Kidney tubule cell (primary cell): Measurements from ENCODE around the gene SCG5.

Experiments
- DNase-seq: peaks from one replicate; pipeline ENCODE4 v3.0.0-alpha.2; 2018; ENCODE audit warnings: low spot score

The SCG5 gene

DNA sequence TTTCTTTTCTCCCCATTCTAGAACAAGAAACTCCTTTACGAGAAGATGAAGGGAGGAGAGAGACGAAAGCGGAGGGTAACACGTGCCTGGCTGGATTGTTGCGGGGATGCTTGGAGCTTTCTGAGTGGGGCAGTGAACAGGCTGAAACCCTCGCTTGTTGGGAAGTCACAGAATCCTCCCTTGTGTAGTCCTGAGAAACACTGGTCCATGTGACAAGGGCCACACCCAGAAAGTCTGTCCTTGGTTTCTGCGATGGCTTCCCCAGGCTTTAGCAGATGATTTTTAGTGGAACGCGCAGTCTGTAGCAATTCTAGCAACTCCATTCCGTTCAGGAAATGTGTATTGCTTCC is 50.2 kb downstream of the SCG5 start:
- no peak for DNase-seq

GRCh38 chr15:32692286-32692685 is 50.8 kb downstream of the SCG5 start:
- no peak for DNase-seq

- peak; percentile 82 for DNase-seq
Observed at GRCh38 chr15:32694222-32694983, 52.9 kb downstream of the SCG5 start.

- peak; percentile 58 for DNase-seq
Observed at GRCh38 chr15:32698773-32699390, 57.4 kb downstream of the SCG5 start.

GRCh38 chr15:32700501-32701150 is 59.1 kb downstream of the SCG5 start:
- DNase-seq: no peak

- no peak for DNase-seq
Observed at GRCh38 chr15:32701863-32702262, 60.4 kb downstream of the SCG5 start.

- DNase-seq: no peak
Observed at GRCh38 chr15:32704395-32704981, 63.0 kb downstream of the SCG5 start.

- DNase-seq: no peak
Observed at GRCh38 chr15:32705446-32705845, 63.9 kb downstream of the SCG5 start.

DNA sequence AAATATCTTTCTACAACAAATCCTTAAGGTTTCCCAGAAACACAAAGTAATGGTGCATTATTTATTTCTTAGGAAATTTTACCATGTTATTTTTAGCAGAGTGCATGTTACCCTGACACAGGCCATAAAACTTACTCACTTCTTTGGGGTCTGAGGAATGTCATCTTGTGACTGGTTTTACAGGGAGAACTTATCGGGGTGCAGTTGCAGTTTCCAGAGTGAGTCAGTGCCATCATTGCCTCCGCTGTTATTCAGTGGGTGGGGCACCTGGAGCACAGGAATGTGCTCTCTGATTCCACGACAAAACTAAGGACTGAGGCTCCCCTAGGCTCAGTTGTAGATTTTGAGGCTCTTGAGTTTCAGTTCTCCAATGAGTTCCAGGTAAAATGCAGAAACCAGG is 65.2 kb downstream of the SCG5 start:
- DNase-seq: peak; percentile 55

- DNase-seq: no peak
Observed at GRCh38 chr15:32707436-32707835, 65.9 kb downstream of the SCG5 start.

DNA sequence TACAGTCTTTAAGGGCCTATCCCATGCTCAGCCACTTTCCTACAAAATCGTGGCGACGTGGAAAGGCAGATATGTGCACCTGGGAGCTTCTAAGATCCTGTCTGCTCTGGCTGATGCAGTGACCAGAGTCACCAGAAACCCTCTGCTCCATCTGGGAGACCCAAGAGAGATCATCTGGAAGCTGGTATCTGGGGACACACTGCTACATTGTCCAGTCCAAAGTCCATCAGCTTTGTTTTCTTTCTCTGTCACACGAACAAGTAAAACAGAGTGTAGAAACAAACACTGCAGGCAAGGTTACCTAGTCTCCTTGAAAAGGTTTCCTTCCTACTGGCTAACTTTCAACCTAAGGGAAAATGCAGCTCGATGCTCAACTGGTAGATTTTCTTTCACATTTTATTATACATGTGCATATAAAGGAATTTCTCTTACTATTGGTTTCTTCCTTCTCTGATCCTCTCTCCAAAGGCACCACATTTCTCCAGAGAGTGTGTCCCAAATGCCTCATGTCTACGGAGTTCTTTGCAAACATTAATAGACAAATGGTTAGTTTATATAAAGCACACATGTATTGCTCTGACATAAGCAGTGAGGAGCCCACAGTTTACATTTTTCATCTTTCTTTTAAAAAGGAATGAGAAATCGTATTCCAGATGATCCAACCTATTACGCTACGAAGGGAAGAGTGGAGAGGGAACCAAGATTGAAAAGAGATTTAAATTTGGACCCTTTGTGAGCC is 68.0 kb downstream of the SCG5 start:
- DNase-seq: no peak

GRCh38 chr15:32715276-32715675 is 73.8 kb downstream of the SCG5 start:
- peak; percentile 79 for DNase-seq

- no peak for DNase-seq
Observed at GRCh38 chr15:32716216-32716914, 74.9 kb downstream of the SCG5 start.

DNA sequence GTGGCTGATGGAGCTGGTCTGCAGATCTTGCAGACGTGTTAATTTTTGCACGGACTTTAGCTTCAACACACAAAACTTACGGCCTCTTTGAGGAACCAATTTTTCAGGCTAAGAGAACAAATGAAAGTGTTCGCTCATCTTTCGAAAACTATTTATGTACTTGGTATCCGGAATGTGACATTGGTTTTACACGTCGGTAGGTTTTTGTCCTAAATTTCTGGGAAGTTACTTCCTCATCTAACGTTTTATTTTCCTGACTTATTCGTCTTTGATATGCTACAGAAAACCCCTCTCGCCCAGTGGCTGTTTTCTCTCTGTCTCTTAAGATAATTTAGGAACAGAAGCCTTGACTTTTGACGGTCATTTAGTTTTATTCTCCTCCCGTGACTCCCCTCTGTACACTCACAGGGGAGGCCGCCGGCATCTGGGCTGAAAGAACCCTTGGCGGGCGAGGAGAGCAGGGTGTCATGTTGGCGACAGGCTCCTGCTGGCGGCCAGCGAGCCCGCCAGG is 75.5 kb downstream of the SCG5 start:
- DNase-seq: no peak

- no peak for DNase-seq
Observed at GRCh38 chr15:32717426-32718226, 76.1 kb downstream of the SCG5 start, which contains the start of gene GREM1. GREM1 (plus strand) TSS chr15:32718004; CDS start chr15:32730691, 12,687 bp downstream.

DNA sequence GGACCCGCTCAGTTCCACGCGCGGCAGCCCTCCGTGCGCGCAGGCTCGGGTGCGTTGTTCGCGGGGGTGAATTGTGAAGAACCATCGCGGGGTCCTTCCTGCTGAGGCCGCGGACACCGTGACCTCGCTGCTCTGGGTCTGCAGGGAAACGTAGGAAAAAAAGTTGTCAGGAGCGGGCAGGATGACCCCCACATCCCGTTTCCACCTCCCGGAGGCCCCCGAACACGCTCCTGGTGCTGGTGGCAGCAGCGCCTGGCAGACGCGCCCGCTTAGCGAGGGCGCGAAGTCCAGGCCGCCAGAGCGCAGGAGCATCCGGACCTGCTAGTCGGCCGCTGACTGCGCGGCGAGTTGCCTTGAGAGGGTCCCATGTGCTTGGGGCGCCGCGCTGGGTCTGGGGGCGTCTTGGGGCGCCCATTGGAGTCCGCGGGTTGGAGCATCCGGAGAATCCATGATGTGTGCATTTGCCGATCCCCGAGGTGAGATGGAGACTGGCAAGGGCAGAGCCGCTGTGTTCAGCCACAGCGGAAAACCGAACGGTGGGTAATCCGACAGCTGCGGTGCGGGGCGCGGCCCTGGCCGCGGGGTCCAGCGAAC is 76.8 kb downstream of the SCG5 start:
- DNase-seq: no peak

DNA sequence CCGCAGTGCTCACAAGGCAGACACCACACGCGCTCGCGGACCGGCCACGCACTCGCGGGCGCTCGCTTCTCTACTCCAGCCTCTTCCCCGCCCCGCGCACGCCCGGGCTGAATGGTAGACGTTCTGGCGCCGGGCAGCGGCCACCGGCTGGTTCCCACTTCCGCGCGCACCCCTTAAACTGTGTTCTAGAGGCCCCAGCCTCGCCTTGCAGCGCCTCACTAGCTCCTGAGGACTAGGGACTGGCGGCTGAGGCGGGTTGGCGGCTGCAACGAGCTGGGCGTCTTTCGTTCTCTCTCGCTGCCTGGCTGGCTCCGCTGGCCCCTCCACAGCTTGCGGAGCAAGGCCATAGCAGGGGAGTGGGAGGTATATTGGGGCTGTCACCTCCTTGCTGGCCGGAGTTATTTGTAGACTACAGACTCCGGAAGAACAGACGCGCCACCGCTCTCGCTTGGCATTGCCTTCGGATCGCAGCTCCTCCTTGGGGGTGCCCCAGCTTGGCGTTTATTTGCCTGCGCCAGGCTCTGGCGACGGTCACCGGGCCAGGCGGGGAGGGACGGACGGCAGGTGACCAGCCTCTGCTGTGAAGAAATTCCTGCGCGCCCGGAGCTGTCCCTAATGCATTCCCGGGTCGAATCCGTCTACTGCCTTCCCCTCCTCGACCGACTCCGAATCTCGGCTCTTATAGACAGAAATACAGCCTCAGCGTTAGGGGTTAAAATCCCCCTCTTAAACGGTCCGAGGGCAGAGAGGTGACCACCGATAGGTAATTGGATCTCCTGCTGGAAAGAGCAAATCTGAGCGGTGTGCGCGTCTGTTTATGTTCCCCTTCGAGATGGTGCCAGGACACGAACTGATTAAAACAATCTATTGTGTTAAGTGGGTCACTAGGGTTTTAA is 77.6 kb downstream of the SCG5 start:
- peak; percentile 13 for DNase-seq

GRCh38 chr15:32721596-32721995 is 80.1 kb downstream of the SCG5 start:
- DNase-seq: no peak

GRCh38 chr15:32722136-32722535 is 80.6 kb downstream of the SCG5 start:
- no peak for DNase-seq
